HG03558 (cell line): ENCODE data around the gene CD58.
A peak's percentile ranks its signal among the peaks of the same experiment; 100 is the strongest.
"Not testable (repeated sequence)": the region's sequence is repeated elsewhere in the genome, so short reads cannot be mapped to it uniquely, and the experiment has no call there.

Experiments used
- ATAC-seq: cut with Tn5 transposase; IDR thresholded peaks from one replicate; pipeline ENCODE4 v1.9.1; 2021; ENCODE audit warnings: moderate number of reproducible peaks; ENCODE audit not compliant: unreplicated experiment; ENCODE audit errors: extremely low read depth

The CD58 gene

DNA sequence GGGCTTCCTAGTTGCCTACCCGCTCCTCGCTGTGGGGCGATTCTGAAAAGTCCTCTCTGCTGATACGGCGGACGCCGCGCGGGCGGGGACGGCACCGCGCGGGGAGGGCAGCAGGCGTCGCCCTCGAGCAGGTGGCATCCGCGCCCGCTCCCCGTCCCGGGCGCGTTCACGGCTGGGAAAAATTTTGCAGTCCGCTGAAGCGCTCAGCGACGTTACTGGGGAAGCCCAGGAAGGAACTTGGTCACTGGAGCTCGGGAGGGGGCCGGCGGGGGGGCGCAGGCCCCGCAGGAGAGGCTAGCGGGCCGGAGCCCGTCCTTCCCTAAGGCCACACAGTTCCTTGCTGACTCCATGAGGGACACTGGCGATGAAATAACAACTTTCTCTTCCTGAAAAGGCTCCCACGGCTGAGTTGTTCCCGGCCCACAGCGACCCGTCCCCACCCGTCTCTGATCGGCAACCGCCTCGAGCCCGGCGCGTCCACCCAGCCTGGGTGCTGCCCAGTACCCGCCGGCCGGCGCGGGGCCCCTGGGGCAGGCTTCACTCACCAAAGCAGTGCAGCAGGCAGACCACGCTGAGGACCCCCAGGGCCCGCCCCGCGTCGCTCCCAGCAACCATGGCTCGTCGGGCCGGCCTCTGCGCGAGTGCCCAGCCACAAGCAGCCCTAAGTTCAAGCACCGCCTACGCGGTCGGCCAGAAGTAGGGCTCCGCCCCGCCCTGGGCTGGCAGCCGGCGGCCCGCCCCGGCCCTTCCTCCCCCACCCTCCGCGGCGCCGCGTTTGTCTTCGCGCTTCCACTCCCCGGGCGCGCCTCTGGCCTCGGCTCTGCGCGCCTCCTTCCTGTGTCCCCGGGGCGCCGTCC is at the start of gene CD58:
Gene CD58 (minus strand): TSS at position 669 of the 857 bp plus-strand sequence. CDS start 54 bp downstream, at position 615.
- peak; percentile 25 for ATAC-seq

DNA sequence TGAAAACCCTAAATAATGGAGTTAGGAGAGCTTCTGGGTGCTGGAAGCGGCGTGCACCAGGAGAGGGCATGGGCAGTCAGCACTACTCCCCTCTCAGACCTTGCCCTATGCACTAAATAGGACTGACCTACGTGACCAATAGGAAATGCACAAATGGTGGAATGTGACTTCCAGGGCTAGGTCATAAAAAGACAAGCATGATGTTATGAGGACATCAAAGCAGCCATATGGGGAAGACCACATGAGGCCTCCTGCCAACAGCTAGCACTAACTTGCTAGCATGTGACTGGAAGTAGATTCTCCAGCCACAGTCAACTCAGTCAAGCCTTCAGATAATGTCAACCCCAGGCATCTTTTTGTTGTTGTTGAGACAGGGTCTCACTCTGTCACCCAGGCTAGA is 49.6 kb upstream of the CD58 start:
- ATAC-seq: not testable (repeated sequence)

GRCh38 chr1:116619106-116619505 is 48.3 kb upstream of the CD58 start:
- not testable (repeated sequence) for ATAC-seq

- not testable (repeated sequence) for ATAC-seq
Measured at GRCh38 chr1:116617808-116618207, 47.0 kb upstream of the CD58 start.

GRCh38 chr1:116613825-116614224 is 43.0 kb upstream of the CD58 start:
- not testable (repeated sequence) for ATAC-seq

GRCh38 chr1:116609801-116610371 is 39.1 kb upstream of the CD58 start:
- not testable (repeated sequence) for ATAC-seq

- not testable (repeated sequence) for ATAC-seq
Measured at GRCh38 chr1:116608841-116609240, 38.0 kb upstream of the CD58 start.

DNA sequence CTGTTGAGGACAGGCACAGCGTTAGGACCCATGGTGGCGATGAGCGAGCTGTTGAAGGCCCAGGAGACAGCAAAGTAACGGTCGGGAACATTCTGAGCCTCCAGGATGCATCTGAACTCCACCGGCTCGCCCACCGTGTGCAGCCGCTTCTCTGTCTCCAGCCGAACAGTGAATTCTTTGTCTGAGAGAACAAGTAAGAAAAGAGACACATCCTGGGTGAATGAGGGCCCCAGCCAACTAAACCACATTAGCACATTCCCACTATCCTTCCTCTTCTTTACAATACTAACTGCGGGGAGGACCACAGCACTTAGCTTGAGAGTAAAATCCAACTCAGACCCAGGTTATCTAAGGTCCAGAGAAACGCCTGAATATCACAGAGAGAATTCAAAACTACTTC is 37.3 kb upstream of the CD58 start:
- not testable (repeated sequence) for ATAC-seq

DNA sequence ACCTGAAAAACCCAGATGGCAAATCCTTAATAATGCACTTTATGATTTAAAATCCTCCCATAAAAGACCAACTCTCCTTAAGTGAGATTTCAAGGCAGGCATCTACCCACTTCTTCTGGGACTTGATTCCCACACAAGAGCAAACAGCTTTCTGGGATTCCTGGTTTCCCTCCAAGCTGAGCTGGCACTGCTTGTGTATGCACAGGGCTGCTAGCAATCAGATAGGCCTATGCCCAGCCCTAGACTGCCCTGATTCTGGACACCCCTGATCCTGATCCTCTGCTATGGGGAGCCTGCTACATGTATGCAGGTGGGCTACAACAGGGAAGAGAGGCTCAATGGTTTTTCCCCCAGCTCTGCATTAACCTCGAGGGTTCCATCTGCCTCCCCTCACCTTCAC is 36.6 kb upstream of the CD58 start:
- ATAC-seq: not testable (repeated sequence)

- not testable (repeated sequence) for ATAC-seq
Measured at GRCh38 chr1:116606067-116606466, 35.2 kb upstream of the CD58 start.

DNA sequence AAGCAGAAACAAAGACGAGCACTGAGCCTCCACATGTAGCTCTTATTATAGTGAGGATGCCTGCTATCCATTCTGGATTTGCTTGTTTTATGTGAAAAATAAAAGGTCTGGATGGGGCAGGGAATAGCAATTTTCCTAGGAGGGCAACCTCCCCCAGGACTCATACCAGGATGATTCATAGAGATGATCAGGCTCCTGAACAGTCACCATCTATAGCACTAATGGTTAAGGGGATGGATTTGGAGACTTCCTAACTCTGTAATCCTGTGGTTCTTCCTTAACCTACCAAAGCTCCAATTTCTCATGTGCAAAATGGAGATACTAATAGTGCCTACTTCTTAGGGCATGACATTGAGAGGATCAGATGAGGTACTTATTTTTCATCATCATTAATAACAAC is 34.5 kb upstream of the CD58 start:
- ATAC-seq: no peak

DNA sequence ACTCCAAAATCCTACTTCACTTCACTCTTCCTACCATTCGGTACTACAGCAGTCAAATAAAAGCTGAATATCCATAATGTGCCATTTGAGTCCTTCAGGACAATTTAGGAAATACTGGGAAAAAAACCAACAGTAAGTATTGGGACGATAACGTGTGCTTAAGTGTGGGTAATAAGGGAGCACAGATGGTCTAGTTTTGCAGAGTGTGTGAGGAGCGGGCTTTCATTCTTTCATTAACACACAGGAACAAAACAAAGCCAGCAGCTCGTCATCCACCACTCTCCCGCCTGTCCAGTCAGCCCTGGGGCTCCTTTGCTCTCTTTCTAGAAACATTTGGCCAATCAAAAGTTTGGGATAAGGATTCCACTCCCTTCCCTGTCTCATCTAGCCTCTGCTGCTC is 33.6 kb upstream of the CD58 start:
- not testable (repeated sequence) for ATAC-seq

GRCh38 chr1:116603646-116604045 is 32.8 kb upstream of the CD58 start:
- ATAC-seq: not testable (repeated sequence)

GRCh38 chr1:116599369-116599768 is 28.5 kb upstream of the CD58 start:
- not testable (repeated sequence) for ATAC-seq

DNA sequence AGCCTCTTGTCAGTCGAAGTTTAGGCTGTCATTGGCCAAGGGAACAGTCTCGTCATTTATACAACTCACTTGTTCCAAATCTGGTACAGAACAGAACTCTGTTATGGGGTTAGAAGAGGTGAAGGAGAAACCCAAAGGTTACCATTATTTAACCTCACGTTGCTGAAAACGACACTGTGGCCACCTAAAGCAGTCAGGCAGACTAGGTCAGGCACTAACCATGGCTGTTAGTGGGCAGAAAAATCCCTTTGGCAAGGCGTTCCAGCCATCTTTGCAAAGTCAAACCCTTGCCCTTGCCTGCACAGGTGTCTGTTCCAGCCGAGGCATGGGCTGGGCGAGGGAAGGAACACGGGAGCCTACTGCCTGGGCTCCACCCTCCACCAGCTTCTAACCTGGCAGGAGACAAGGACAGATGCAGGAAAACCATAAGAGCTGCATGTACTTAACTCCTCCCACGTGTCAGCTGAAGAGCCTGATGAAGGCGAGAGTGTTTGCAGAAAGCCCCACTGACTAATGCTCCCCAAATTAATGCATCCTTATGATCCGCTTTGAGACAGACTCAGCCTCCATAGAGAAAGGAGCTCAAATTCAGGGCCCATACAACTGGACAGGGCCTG is 27.7 kb upstream of the CD58 start:
- not testable (repeated sequence) for ATAC-seq

DNA sequence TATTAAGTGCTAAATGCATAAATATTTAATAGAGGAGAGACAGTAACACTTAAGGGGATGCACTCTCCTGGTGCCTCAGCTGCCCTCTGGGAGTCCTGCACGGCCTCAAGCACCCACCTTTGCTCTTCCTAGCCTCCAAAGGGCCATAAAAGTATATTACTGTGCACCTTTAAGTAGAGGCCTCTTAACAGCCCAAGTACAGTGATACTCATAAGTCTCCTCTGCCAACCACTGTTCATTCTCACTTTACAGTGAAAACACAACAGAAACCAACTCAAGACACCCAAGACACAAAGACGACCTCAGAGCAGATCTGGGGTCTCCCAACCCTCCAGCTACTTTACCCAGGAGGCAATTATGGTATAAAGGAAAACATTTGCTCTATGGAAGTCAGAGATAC is 26.6 kb upstream of the CD58 start:
- ATAC-seq: peak; percentile 79

GRCh38 chr1:116596742-116597307 is 26.0 kb upstream of the CD58 start:
- not testable (repeated sequence) for ATAC-seq

GRCh38 chr1:116595946-116596741 is 25.3 kb upstream of the CD58 start:
- not testable (repeated sequence) for ATAC-seq

GRCh38 chr1:116595065-116595840 is 24.4 kb upstream of the CD58 start:
- ATAC-seq: not testable (repeated sequence)
